Suprapubic skin (tissue), 4 donors: ENCODE results near the gene HOXC4. TPM values are rescaled to one million over a fixed set of nuclear protein-coding genes. Genes with fewer than 3 reads are reported as not detected.

ENCODE experiments used
- DNase-seq, 2 donors: peaks; one replicate each; pipeline ENCODE4 v3.0.0-alpha.2; 2019; ENCODE audit warnings: low spot score in 2 of 2
- H3K27ac ChIP-seq: fragments of 200-600 bp; sonication (generic); one replicate; pipeline ENCODE4 v1.5.1; 2019
- H3K27me3 ChIP-seq: fragments of 200-600 bp; sonication (generic); one replicate; pipeline ENCODE4 v1.5.1; 2019
- H3K36me3 ChIP-seq: fragments of 200-600 bp; sonication (generic); one replicate; pipeline ENCODE4 v1.5.1; 2019
- H3K4me1 ChIP-seq: fragments of 200-600 bp; sonication (generic); one replicate; pipeline ENCODE4 v1.5.1; 2019
- H3K4me3 ChIP-seq: fragments of 200-600 bp; sonication (generic); one replicate; pipeline ENCODE4 v1.5.1; 2019; ENCODE audit warnings: mild to moderate bottlenecking
- H3K9me3 ChIP-seq: fragments of 200-600 bp; sonication (generic); one replicate; pipeline ENCODE4 v1.5.1; 2019
- EP300 ChIP-seq: sonication (generic); formaldehyde crosslinking; IDR thresholded peaks from one replicate; pipeline ENCODE4 v1.6.1; 2017; ENCODE audit warnings: antibody characterized with exemption
- POLR2A ChIP-seq, 2 donors: fragments of 450-650 bp; IDR thresholded peaks; one replicate each; pipeline ENCODE4 v1.6.1; 2017; ENCODE audit warnings: antibody characterized with exemption in 2 of 2, mild to moderate bottlenecking in 2 of 2, moderate library complexity in 2 of 2
- POLR2AphosphoS5 ChIP-seq, 3 donors: sonication (generic); formaldehyde crosslinking; IDR thresholded peaks; one replicate each; pipeline ENCODE4 v1.6.1; 2017; ENCODE audit warnings: antibody characterized with exemption in 3 of 3
- WGBS: methylation state at CpG from one replicate; pipeline ENCODE4 v1.1.5; 2018; 5-methylcytosine and 5-hydroxymethylcytosine counted together
- total RNA-seq, 4 donors: library from RNA; depleted of rRNA; stranded (reverse); fragments of >200 nt; gene quantifications; one replicate each; pipeline ENCODE4 v1.1.0, GENCODE V29; 2016
- TF ChIP-seq, protein P1 (sequence below), 2 donors: fragments of 200-600 bp in 1 of 2; fragments of 450-650 bp in 1 of 2; sonication (generic) in 1 of 2; IDR thresholded peaks; one replicate each; pipeline ENCODE4 v1.5.1; 2016 to 2019; ENCODE audit warnings: antibody characterized with exemption in 2 of 2, mild to moderate bottlenecking in 1 of 2, moderate library complexity in 1 of 2

The HOXC4 gene
- total RNA-seq, 4 donors from 2014 or later, result 1.4 to 4.7 (median 1.9) TPM

DNA sequence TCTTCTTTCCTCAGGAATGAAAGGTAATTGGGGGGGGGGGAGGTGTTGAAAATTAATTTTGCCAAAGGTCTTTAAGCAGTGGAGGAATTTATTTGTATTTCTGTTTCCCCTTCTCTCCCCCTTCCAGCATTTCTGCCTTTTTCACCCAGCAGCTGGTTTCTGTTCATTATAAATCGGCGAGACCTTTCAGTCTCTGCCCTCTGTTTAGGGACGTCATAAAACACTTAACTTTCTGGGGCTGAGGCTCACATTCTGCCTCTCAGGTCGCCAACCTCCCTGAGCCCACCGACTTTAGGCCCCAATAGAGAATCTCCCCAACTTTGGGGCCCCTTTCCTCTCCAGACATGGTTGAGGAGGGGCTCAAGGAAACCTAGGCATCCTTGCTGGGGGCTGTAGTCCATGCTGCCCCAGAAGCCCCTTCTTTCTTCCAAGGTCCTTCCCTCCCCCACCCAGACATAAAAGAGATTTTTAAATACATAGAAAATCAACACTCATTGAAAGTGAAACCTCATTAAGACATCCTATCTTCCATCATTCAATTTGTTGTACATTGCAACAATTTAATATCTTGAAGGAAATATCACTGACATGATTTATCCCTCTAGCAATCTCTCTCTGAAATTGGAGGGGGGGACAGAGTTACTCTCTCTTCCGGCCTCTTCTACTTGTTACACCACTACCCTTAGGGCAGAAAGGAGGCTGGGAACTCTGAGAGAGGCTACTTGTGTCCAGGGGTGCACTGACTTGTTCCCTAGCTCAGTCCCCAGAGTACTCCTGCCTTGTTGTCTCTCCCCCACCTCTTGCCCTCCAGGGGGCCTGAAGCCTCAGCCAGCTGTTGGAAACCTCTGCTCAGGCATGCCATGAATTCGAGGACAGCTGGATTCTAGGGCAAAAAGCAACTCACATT, 27.9 kb upstream of the HOXC4 start:
- no peak for TF ChIP-seq EP300
- no peak for TF ChIP-seq POLR2AphosphoS5 (IDR thresholded peaks at IDR 0.05)
- TF ChIP-seq, protein P1, sequence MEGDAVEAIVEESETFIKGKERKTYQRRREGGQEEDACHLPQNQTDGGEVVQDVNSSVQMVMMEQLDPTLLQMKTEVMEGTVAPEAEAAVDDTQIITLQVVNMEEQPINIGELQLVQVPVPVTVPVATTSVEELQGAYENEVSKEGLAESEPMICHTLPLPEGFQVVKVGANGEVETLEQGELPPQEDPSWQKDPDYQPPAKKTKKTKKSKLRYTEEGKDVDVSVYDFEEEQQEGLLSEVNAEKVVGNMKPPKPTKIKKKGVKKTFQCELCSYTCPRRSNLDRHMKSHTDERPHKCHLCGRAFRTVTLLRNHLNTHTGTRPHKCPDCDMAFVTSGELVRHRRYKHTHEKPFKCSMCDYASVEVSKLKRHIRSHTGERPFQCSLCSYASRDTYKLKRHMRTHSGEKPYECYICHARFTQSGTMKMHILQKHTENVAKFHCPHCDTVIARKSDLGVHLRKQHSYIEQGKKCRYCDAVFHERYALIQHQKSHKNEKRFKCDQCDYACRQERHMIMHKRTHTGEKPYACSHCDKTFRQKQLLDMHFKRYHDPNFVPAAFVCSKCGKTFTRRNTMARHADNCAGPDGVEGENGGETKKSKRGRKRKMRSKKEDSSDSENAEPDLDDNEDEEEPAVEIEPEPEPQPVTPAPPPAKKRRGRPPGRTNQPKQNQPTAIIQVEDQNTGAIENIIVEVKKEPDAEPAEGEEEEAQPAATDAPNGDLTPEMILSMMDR (IDR thresholded peaks at IDR 0.05), result no peak
- no peak for TF ChIP-seq POLR2A (IDR thresholded peaks at IDR 0.05)
- peaks cover 26% of the 10 kb centered on the region for H3K27me3 ChIP-seq
- peak overlapping the region; percentile 49 for H3K4me3 ChIP-seq
- WGBS, result 36% methylated on average over 7 of the region's 7 CpGs
- H3K9me3 ChIP-seq, result no peaks in the 10 kb centered on the region
- DNase-seq, result no peak
- H3K36me3 ChIP-seq, result no peaks in the 10 kb centered on the region
- H3K4me1 ChIP-seq, result peaks cover 86% of the 10 kb centered on the region
- H3K27ac ChIP-seq, result peak overlapping the region; percentile 98

DNA sequence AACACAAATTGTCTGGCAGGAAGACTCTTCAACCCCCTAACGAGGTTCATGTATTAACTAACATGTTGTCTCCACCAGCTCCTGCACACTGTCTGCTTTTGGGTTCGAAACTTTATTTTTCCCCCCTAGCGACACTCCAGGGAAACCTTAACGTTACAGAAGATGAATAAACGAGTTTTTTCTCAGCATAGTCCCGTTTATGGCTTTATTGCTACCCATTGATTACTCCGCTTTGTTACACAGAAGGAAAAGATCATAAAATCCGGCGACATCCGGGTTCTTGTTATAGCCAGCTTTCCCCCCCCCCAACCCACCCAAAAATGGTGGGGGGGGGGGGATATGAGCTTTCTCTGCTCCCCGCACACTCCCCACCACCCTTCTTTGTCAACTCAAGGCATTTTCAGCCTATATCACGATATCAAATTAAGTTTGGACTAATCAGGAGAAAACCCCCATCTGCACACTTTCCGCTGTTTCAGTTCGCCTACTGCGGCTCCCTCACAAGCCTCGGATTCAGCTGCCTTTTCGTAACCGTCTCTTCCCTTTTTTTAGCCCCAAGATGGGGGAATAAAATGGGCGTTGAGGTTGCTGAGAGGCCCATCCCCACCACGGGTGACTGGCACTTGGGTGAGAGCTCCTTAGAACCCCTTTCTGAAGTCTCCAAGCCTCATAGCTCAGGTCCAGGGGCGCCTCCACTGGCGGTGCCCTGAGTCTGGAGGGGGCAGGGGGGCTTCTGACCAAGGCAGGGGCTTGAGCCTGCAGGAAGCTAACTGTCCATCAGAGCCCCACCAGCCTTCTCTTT, 26.8 kb upstream of the HOXC4 start:
- Histone ChIP-seq H3K4me3 (peak overlapping the region; percentile 49), H3K36me3 (no peaks in the 10 kb centered on the region), H3K27me3 (peaks cover 32% of the 10 kb centered on the region), H3K9me3 (no peaks in the 10 kb centered on the region), H3K27ac (peak overlapping the region; percentile 98), H3K4me1 (peaks cover 81% of the 10 kb centered on the region)
- 41% methylated on average over 22 of the region's 22 CpGs for WGBS
- TF ChIP-seq POLR2A (IDR thresholded peaks at IDR 0.05) (no peak), EP300 (no peak), POLR2AphosphoS5 (IDR thresholded peaks at IDR 0.05) (no peak)
- TF ChIP-seq, protein P1 (IDR thresholded peaks at IDR 0.05), result no peak
- no peak for DNase-seq

DNA sequence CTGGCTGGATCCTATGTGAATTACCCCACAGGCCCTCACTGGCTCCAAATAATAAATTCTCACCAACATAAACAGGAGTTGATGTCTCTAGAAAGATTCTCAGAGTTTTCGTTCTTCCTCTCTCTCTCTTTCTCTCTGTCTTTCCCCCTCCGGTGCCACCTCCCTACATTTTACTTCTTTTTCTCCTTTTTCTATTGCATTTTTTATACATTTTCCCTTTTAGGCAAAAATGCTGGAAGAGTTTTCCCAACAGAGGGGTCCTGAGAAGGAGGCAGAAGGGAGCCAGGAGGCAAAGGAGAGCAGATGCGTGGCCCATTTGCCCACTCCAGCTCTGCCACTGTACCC, 26.2 kb upstream of the HOXC4 start:
- WGBS, result 56% methylated on average over 3 of the region's 3 CpGs
- no peaks in the 10 kb centered on the region for H3K36me3 ChIP-seq
- no peak for DNase-seq
- H3K4me3 ChIP-seq, result peak overlapping the region; percentile 49
- peak overlapping the region; percentile 98 for H3K27ac ChIP-seq
- no peaks in the 10 kb centered on the region for H3K9me3 ChIP-seq
- peaks cover 81% of the 10 kb centered on the region for H3K4me1 ChIP-seq
- TF ChIP-seq, protein P1 (IDR thresholded peaks at IDR 0.05), result no peak
- TF ChIP-seq EP300, result no peak
- TF ChIP-seq POLR2AphosphoS5 (IDR thresholded peaks at IDR 0.05), result no peak
- no peak for TF ChIP-seq POLR2A (IDR thresholded peaks at IDR 0.05)
- peaks cover 37% of the 10 kb centered on the region for H3K27me3 ChIP-seq

DNA sequence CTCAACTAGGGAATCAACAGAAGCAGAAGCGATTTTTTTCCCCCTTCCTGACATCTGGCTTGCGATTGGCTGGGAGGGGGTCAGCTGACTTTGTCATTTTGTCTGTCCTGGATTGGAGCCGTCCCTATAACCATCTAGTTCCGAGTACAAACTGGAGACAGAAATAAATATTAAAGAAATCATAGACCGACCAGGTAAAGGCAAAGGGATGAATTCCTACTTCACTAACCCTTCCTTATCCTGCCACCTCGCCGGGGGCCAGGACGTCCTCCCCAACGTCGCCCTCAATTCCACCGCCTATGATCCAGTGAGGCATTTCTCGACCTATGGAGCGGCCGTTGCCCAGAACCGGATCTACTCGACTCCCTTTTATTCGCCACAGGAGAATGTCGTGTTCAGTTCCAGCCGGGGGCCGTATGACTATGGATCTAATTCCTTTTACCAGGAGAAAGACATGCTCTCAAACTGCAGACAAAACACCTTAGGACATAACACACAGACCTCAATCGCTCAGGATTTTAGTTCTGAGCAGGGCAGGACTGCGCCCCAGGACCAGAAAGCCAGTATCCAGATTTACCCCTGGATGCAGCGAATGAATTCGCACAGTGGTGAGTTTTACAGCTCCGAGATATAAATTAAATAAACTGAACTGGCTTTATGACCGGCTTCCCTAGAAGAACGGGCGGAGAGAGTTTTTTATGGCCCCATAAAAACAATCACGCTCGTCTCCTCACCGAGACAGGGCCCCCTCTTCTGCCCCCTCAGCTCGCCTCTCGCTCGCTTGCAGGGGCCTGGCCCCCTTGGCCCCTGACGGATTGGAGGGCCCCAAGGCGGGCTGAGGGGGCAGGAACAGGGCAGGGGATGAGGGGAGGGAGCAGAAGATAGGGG, 25.1 kb upstream of the HOXC4 start, which contains the start of gene HOXC6:
Gene HOXC6 (plus strand): TSS at position 127 of the 888 bp plus-strand sequence. CDS start 82 bp downstream, at position 209.
- peaks cover 40% of the 10 kb centered on the region for H3K27me3 ChIP-seq
- DNase-seq, result no peak
- 30% methylated on average over 36 of the region's 36 CpGs for WGBS

More for the DNA sequence above, 25.1 kb upstream of the HOXC4 start, which contains the start of gene HOXC6:
- Histone ChIP-seq H3K36me3 (no peaks in the 10 kb centered on the region), H3K9me3 (no peaks in the 10 kb centered on the region), H3K4me1 (peaks cover 80% of the 10 kb centered on the region), H3K27ac (peak within 1 kb of the TSS; percentile 98), H3K4me3 (peak within 1 kb of the TSS; percentile 49)
- TF ChIP-seq POLR2A (IDR thresholded peaks at IDR 0.05) (no peak), POLR2AphosphoS5 (IDR thresholded peaks at IDR 0.05) (no peak), EP300 (no peak)
- TF ChIP-seq, protein P1 (IDR thresholded peaks at IDR 0.05), result no peak
